ENCODE data around the gene CLUH.

GRCh38 chr17:2703606-2704005 is 8.0 kb downstream of the CLUH start:
- TF ChIP-seq CTCF (IDR thresholded peaks at IDR 0.05), result no peak
- TF ChIP-seq POLR2A (IDR thresholded peaks at IDR 0.05), result no peak

Data from right lobe of liver (tissue), 4 donors.